Motor neuron (in vitro differentiated cells): ENCODE results near the gene SLC6A7. TPM values are rescaled to one million over a fixed set of nuclear protein-coding genes. Genes with fewer than 3 reads are reported as not detected.

Source experiments
- ATAC-seq, 8 experiments: fragments of 200-7000 bp; cut with Tn5 transposase; replicated peaks in 6 of 8; 2 replicates each; pipeline ENCODE4 v1.8.0; 2021; ENCODE audit warnings: mild to moderate bottlenecking in 8 of 8, moderate library complexity in 8 of 8
- H3K27ac ChIP-seq, 2 donors: fragments of 250-450 bp; sonication (Bioruptor Pico); 2 replicates each; pipeline ENCODE4 v1.9.0; 2021; ENCODE audit warnings: antibody characterized with exemption in 2 of 2, mild to moderate bottlenecking in 2 of 2, moderate library complexity in 1 of 2
- H3K4me1 ChIP-seq, 2 donors: fragments of 250-450 bp; sonication (Bioruptor Pico); replicated peaks in 1 of 2; 2 replicates each; pipeline ENCODE4 v1.6.1; 2021; ENCODE audit warnings: antibody characterized with exemption in 2 of 2, mild to moderate bottlenecking in 2 of 2, moderate library complexity in 1 of 2
- H3K4me3 ChIP-seq, 5 donors: fragments of 250-450 bp; sonication (Bioruptor Pico); 2 replicates each; pipeline ENCODE4 v1.9.0; 2021; ENCODE audit warnings: antibody characterized with exemption in 5 of 5, mild to moderate bottlenecking in 5 of 5, moderate library complexity in 4 of 5
- WGBS, 10 experiments: fragments of 450-650 bp; shearing (Covaris generic); methylation state at CpG; one replicate each; pipeline ENCODE4 v1.0.0; 2022; 5-methylcytosine and 5-hydroxymethylcytosine counted together
- in situ Hi-C, 9 experiments: fragments of 400-800 bp; cut with MboI; loops; one replicate each; pipeline ENCODE4 v1.15.0; 2021; ENCODE audit warnings: low sequenced_read_pairs in 9 of 9, low pct_unique_long_range_greater_than_20kb in 2 of 9; ENCODE audit not compliant: unreplicated experiment in 9 of 9
- total RNA-seq, 8 experiments: library from RNA; unstranded; fragments of 300-600 nt; gene quantifications; 2 replicates each; pipeline versions ENCODE4 v1.2.3 to v1.2.4, GENCODE V29; 2022

Gene SLC6A7
- total RNA-seq, 8 experiments from 2014 or later = 0.07 to 1.9 (median 0.14) TPM; not detected in 1

DNA sequence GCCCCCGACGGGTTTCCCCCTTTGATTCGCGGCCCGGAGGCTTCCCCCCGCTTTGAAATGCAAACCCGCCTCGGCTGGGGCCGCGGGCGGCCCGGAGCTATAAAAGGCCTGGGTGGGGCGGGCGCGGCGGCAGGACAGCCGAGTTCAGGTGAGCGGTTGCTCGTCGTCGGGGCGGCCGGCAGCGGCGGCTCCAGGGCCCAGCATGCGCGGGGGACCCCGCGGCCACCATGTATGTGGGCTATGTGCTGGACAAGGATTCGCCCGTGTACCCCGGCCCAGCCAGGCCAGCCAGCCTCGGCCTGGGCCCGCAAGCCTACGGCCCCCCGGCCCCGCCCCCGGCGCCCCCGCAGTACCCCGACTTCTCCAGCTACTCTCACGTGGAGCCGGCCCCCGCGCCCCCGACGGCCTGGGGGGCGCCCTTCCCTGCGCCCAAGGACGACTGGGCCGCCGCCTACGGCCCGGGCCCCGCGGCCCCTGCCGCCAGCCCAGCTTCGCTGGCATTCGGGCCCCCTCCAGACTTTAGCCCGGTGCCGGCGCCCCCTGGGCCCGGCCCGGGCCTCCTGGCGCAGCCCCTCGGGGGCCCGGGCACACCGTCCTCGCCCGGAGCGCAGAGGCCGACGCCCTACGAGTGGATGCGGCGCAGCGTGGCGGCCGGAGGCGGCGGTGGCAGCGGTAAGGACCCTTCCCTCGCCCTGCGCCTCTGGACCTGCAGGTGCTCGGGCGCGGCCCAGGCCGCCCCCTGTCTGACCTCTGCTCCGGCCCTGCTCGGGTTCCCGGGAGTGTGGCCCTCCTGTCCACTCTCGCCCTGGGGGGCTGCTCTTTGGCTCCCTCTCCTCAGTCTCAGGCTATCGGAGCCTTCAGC, 23.0 kb upstream of the SLC6A7 start, which contains the start of gene CDX1:
CDX1 (plus strand) TSS at position 129 of the 862 bp plus-strand sequence; CDS start at position 228, 99 bp downstream.
- H3K27ac ChIP-seq = no peak within 1 kb of the TSS
- ATAC-seq = peak in 3 of 8 experiments; percentile 9 to 37 (median 17)
- in situ Hi-C loops = loop anchor here in 1 of 9 experiments (25.0 kb wide), 1 partner anchor 170 kb away; no protein-coding TSS in a partner anchor
- no peak within 1 kb of the TSS for H3K4me3 ChIP-seq
- WGBS, 10 experiments = 4 to 93% methylated on average over 3 to 5 of the region's 93 CpGs; no CpG with 5 or more reads in 8 of the 10 experiments
- H3K4me1 ChIP-seq = peaks cover 20 to 27% of the 10 kb centered on the region in 2 donors

DNA sequence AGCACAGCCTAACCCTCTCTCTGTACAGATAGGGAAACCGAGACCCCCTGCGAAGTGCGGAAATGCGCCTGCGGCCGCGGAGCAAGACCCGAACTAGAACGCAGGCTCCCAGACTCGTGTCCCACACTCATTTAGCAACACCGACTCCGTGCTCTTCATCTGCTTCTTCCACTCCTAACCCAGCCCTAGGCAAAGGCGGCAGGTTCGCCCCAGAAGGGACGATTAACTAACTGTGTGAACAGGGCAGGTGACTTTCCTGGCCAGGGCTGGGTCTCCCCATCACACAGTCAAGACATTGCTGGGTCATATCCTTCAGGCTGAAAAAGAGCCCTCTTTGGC, 22.4 kb upstream of the SLC6A7 start:
- peaks cover 20 to 27% of the 10 kb centered on the region in 2 donors for H3K4me1 ChIP-seq
- peak in 2 of 8 experiments; percentile 5 to 6 for ATAC-seq
- 17 to 98% (median 69%) methylated on average over 5 to 14 of the region's 15 CpGs; no CpG with 5 or more reads in 6 of the 10 experiments for WGBS, 10 experiments
- in situ Hi-C loops = loop anchor here in 1 of 9 experiments (25.0 kb wide), 1 partner anchor 170 kb away; no protein-coding TSS in a partner anchor
- H3K27ac ChIP-seq = no peak overlapping the region
- no peak overlapping the region for H3K4me3 ChIP-seq

DNA sequence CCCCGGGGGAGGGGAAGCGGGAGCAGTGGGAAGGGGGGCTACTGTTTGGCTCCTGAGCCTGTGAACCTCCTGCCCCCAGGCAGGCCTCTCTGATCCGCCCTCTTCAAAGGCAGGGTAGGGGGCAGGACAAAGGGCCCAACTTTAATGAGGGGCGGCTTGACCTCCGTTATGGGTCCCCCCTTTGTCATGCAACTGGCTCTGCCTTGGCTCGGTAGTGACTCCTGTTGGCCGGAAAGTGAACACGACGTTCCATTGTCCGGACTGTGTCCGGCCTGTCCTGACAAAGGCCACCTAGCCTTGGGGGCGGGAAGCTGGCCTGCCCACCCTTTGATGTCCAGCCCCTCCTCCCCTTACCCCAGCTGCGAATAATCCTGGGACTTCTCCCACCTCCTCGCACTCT, 22.0 kb upstream of the SLC6A7 start:
- WGBS, 10 experiments = 10 to 60% methylated on average over 2 to 4 of the region's 14 CpGs; no CpG with 5 or more reads in 8 of the 10 experiments
- in situ Hi-C loops = loop anchor here in 1 of 9 experiments (25.0 kb wide), 1 partner anchor 169 kb away; no protein-coding TSS in a partner anchor
- Histone ChIP-seq H3K27ac (no peak overlapping the region), H3K4me3 (no peak overlapping the region), H3K4me1 (peaks cover 20 to 27% of the 10 kb centered on the region in 2 donors)
- ATAC-seq = no peak

GRCh38 chr5:150168864-150169263, 21.0 kb upstream of the SLC6A7 start:
- no peak overlapping the region for H3K4me3 ChIP-seq
- ATAC-seq = no peak
- WGBS, 10 experiments = 0 to 54% (median 25%) methylated on average over 1 to 3 of the region's 3 CpGs; no CpG with 5 or more reads in 4 of the 10 experiments
- H3K27ac ChIP-seq = no peak overlapping the region
- in situ Hi-C loops = loop anchor here in 1 of 9 experiments (25.0 kb wide), 1 partner anchor 168 kb away; no protein-coding TSS in a partner anchor
- peaks cover 20 to 27% of the 10 kb centered on the region in 2 donors for H3K4me1 ChIP-seq

DNA sequence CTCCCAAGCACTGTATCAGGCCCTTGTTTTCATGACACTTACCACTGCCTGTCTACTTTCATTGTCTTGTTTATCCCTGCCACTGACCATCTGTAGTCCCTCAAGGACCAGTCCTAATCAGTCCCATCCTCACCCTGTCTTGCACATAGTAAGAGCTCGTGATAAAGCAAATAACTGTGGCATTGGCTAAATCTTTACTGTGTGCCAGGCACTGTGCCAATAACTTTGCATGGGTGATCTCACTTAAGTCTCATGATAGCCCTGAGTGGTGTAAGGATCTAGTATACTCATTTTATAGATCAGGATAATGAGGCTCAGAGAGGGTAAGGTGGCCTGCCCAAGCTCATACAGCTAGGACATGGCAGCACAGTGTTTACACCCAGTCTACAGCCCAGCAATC, 17.7 kb upstream of the SLC6A7 start:
- ATAC-seq = peak in 2 of 8 experiments; percentile 19 to 65
- in situ Hi-C loops = loop anchor here in 1 of 9 experiments (25.0 kb wide), 1 partner anchor 165 kb away; no protein-coding TSS in a partner anchor
- Histone ChIP-seq H3K4me3 (no peak overlapping the region), H3K27ac (no peak overlapping the region), H3K4me1 (peaks cover 4 to 10% of the 10 kb centered on the region in 2 donors)
- 20 to 100% (median 68%) methylated on average over 1 of the region's 1 CpG; no CpG with 5 or more reads in 6 of the 10 experiments for WGBS, 10 experiments

- Histone ChIP-seq H3K4me3 (no peak overlapping the region), H3K4me1 (peaks cover 0 to 7% of the 10 kb centered on the region in 2 donors), H3K27ac (no peak overlapping the region)
- no peak for ATAC-seq
- in situ Hi-C loops = loop anchor here in 1 of 9 experiments (25.0 kb wide), 1 partner anchor 165 kb away; no protein-coding TSS in a partner anchor
- WGBS, 10 experiments = 100% methylated on average over 1 to 2 of the region's 4 CpGs; no CpG with 5 or more reads in 7 of the 10 experiments
Measured at GRCh38 chr5:150172556-150172955, 17.3 kb upstream of the SLC6A7 start.

GRCh38 chr5:150173161-150173560, 16.7 kb upstream of the SLC6A7 start:
- 79 to 96% (median 80%) methylated on average over 1 to 3 of the region's 3 CpGs; no CpG with 5 or more reads in 5 of the 10 experiments for WGBS, 10 experiments
- in situ Hi-C loops = loop anchor here in 1 of 9 experiments (25.0 kb wide), 1 partner anchor 164 kb away; no protein-coding TSS in a partner anchor
- Histone ChIP-seq H3K27ac (no peak overlapping the region), H3K4me3 (no peak overlapping the region), H3K4me1 (peaks cover 0 to under 1% of the 10 kb centered on the region in 2 donors)
- ATAC-seq = no peak

GRCh38 chr5:150174285-150174684, 15.6 kb upstream of the SLC6A7 start:
- Histone ChIP-seq H3K27ac (no peak overlapping the region), H3K4me1 (no peaks in the 10 kb centered on the region), H3K4me3 (no peak overlapping the region)
- no peak for ATAC-seq
- in situ Hi-C loops = loop anchor here in 1 of 9 experiments (25.0 kb wide), 1 partner anchor 163 kb away; no protein-coding TSS in a partner anchor
- WGBS, 10 experiments = 54 to 100% (median 89%) methylated on average over 1 to 5 of the region's 6 CpGs; no CpG with 5 or more reads in 3 of the 10 experiments

GRCh38 chr5:150175076-150175475, 14.8 kb upstream of the SLC6A7 start:
- no peaks in the 10 kb centered on the region for H3K4me1 ChIP-seq
- 50 to 100% (median 90%) methylated on average over 1 of the region's 1 CpG; no CpG with 5 or more reads in 4 of the 10 experiments for WGBS, 10 experiments
- H3K27ac ChIP-seq = no peak overlapping the region
- in situ Hi-C loops = no loop called here
- no peak overlapping the region for H3K4me3 ChIP-seq
- no peak for ATAC-seq

GRCh38 chr5:150175536-150175935, 14.3 kb upstream of the SLC6A7 start:
- in situ Hi-C loops = no loop called here
- 17 to 100% (median 60%) methylated on average over 1 to 3 of the region's 5 CpGs; no CpG with 5 or more reads in 2 of the 10 experiments for WGBS, 10 experiments
- Histone ChIP-seq H3K27ac (no peak overlapping the region), H3K4me1 (no peaks in the 10 kb centered on the region), H3K4me3 (no peak overlapping the region)
- peak in 3 of 8 experiments; percentile 37 to 94 (median 47) for ATAC-seq

- Histone ChIP-seq H3K4me1 (no peaks in the 10 kb centered on the region), H3K27ac (no peak overlapping the region), H3K4me3 (no peak overlapping the region)
- in situ Hi-C loops = no loop called here
- no peak for ATAC-seq
- 7 to 100% (median 67%) methylated on average over 1 to 3 of the region's 8 CpGs; no CpG with 5 or more reads in 4 of the 10 experiments for WGBS, 10 experiments
Measured at GRCh38 chr5:150176745-150177477, 13.0 kb upstream of the SLC6A7 start.

- no peak for ATAC-seq
- Histone ChIP-seq H3K4me3 (no peak overlapping the region), H3K4me1 (no peaks in the 10 kb centered on the region), H3K27ac (no peak overlapping the region)
- in situ Hi-C loops = no loop called here
- WGBS, 10 experiments = 55 to 100% (median 92%) methylated on average over 1 to 2 of the region's 4 CpGs; no CpG with 5 or more reads in 5 of the 10 experiments
Measured at GRCh38 chr5:150177721-150178120, 12.1 kb upstream of the SLC6A7 start.
